ENCODE results near the gene LGR4. TPM values are rescaled to one million over a fixed set of nuclear protein-coding genes. Genes with fewer than 3 reads are reported as not detected.

Gene LGR4
- total and polyA plus RNA-seq, 2 experiments from 2014 or later = 14.9 to 59.2 TPM

GRCh38 chr11:27390318-27391295 lies 82.0 kb downstream of the LGR4 start:
- Histone ChIP-seq H3F3A (ENCODE audit: insufficient read depth) (peaks cover 52% of the 10 kb centered on the region), H3K27ac (peak overlapping the region; percentile 53), H3K4me1 (ENCODE audit: insufficient read depth) (peaks cover 81% of the 10 kb centered on the region), H3K9me3 (ENCODE audit: low read depth) (no peaks in the 10 kb centered on the region), H3K36me3 (ENCODE audit: low read depth) (no peaks in the 10 kb centered on the region; the same call in 1 of the 2 replicates), H4K20me1 (ENCODE audit: insufficient read depth) (no peaks in the 10 kb centered on the region), H2AFZ (no peak overlapping the region), H3K79me2 (ENCODE audit: insufficient read depth) (peaks cover 37% of the 10 kb centered on the region), H3K27me3 (replicated peaks; ENCODE audit: insufficient read depth) (no peaks in the 10 kb centered on the region), H3K4me3 (peak overlapping the region; percentile 21; the same call in 1 of the 2 replicates), H3K4me2 (ENCODE audit: unreplicated experiment) (peak overlapping the region; percentile 40), H3K9ac (no peak overlapping the region), H3K9me2 (ENCODE audit: insufficient read depth) (no peaks in the 10 kb centered on the region)
- DNase-seq = peak; percentile 82
- in situ Hi-C loops (cut with MboI) = no loop called here
- 57 to 58% methylated on average over 6 of the region's 6 CpGs for WGBS, 2 experiments (ENCODE audit: low coverage in 1 of 2, low lambda C conversion rate in 2 of 2, missing lambda C conversion rate in 2 of 2)
- TF ChIP-seq EZH2phosphoT487 (IDR thresholded peaks at IDR 0.05; ENCODE audit: insufficient read depth, low read depth) = no peak
- no peak for TF ChIP-seq EZH2 (IDR thresholded peaks at IDR 0.05; ENCODE audit: insufficient read depth, poor library complexity, severe bottlenecking)

DNA sequence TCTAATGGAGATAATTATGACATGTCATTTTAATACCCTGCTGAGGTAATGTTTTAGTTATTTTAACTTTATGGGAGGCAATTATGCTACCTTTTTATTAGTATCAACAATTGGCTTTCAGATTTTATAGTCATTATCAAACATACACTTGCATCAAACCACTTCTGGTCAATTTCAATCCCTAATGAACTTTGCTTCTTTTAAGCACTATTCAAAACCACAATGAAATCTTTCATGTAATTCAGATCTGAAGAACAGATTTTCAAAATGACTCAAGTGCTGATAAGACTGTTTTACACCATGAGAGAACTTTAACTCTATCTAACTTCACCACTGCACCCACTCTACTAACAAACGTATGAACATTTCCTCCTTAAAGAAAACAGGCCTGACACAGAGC lies 83.7 kb downstream of the LGR4 start:
- in situ Hi-C loops (cut with MboI) = no loop called here
- peaks cover 27% of the 10 kb centered on the region for H3K79me2 ChIP-seq (ENCODE audit: insufficient read depth)
- H3K4me1 ChIP-seq (ENCODE audit: insufficient read depth) = peaks cover 87% of the 10 kb centered on the region
- peaks cover 61% of the 10 kb centered on the region for H3F3A ChIP-seq (ENCODE audit: insufficient read depth)
- WGBS, 2 experiments (ENCODE audit: low coverage in 1 of 2, low lambda C conversion rate in 2 of 2, missing lambda C conversion rate in 2 of 2) = 79 to 86% methylated on average over 1 of the region's 1 CpG
- no peak overlapping the region for H3K9ac ChIP-seq
- no peaks in the 10 kb centered on the region; the same call in 1 of the 2 replicates for H3K36me3 ChIP-seq (ENCODE audit: low read depth)
- H3K9me2 ChIP-seq (ENCODE audit: insufficient read depth) = no peaks in the 10 kb centered on the region
- H3K4me3 ChIP-seq = no peak overlapping the region
- no peak for TF ChIP-seq EZH2phosphoT487 (IDR thresholded peaks at IDR 0.05; ENCODE audit: insufficient read depth, low read depth)
- no peak for TF ChIP-seq EZH2 (IDR thresholded peaks at IDR 0.05; ENCODE audit: insufficient read depth, poor library complexity, severe bottlenecking)
- no peaks in the 10 kb centered on the region for H3K27me3 ChIP-seq (replicated peaks; ENCODE audit: insufficient read depth)
- DNase-seq = no peak
- no peaks in the 10 kb centered on the region for H4K20me1 ChIP-seq (ENCODE audit: insufficient read depth)
- H3K4me2 ChIP-seq (ENCODE audit: unreplicated experiment) = no peak overlapping the region
- no peak overlapping the region for H2AFZ ChIP-seq
- H3K27ac ChIP-seq = no peak overlapping the region
- no peaks in the 10 kb centered on the region for H3K9me3 ChIP-seq (ENCODE audit: low read depth)

DNA sequence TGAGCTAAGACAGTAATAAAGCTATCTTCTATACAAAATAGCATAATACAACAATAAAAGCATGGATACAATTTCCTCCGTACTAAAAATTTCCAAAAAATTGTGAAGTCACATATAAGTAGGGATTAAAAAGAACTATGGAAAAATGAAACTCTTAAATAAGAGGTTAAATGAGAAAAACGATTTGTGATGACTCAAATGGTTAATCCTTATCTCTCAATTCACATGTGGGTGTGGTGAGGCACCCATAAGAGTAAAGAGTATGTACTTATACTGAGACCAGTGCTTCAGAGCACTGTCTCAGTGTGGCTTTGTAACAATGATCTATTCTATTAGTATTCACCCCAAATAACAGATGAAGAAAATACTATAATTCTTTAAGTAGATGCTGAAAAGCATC lies 84.6 kb downstream of the LGR4 start:
- in situ Hi-C loops (cut with MboI) = no loop called here
- Histone ChIP-seq H3K4me2 (ENCODE audit: unreplicated experiment) (no peak overlapping the region), H2AFZ (no peak overlapping the region)

GRCh38 chr11:27387362-27387761 lies 85.2 kb downstream of the LGR4 start:
- Histone ChIP-seq H3K9me3 (ENCODE audit: low read depth) (no peaks in the 10 kb centered on the region), H3K9ac (no peak overlapping the region), H3K4me3 (no peak overlapping the region), H3K4me1 (ENCODE audit: insufficient read depth) (peaks cover 81% of the 10 kb centered on the region), H3F3A (ENCODE audit: insufficient read depth) (peaks cover 52% of the 10 kb centered on the region), H3K9me2 (ENCODE audit: insufficient read depth) (no peaks in the 10 kb centered on the region), H3K36me3 (ENCODE audit: low read depth) (peaks cover under 1% of the 10 kb centered on the region; the same call in 1 of the 2 replicates), H4K20me1 (ENCODE audit: insufficient read depth) (no peaks in the 10 kb centered on the region), H3K4me2 (ENCODE audit: unreplicated experiment) (no peak overlapping the region), H2AFZ (no peak overlapping the region), H3K27me3 (replicated peaks; ENCODE audit: insufficient read depth) (no peaks in the 10 kb centered on the region), H3K79me2 (ENCODE audit: insufficient read depth) (peaks cover 28% of the 10 kb centered on the region), H3K27ac (no peak overlapping the region)
- peak; percentile 45 for DNase-seq
- TF ChIP-seq EZH2phosphoT487 (IDR thresholded peaks at IDR 0.05; ENCODE audit: insufficient read depth, low read depth) = no peak
- 34 to 38% methylated on average over 2 of the region's 2 CpGs for WGBS, 2 experiments (ENCODE audit: low coverage in 1 of 2, low lambda C conversion rate in 2 of 2, missing lambda C conversion rate in 2 of 2)
- in situ Hi-C loops (cut with MboI) = no loop called here

More for the DNA sequence above, 84.6 kb downstream of the LGR4 start:
- Histone ChIP-seq H3K27ac (no peak overlapping the region), H3K4me3 (no peak overlapping the region), H4K20me1 (ENCODE audit: insufficient read depth) (no peaks in the 10 kb centered on the region), H3K36me3 (ENCODE audit: low read depth) (no peaks in the 10 kb centered on the region; the same call in 1 of the 2 replicates), H3K9ac (no peak overlapping the region), H3K79me2 (ENCODE audit: insufficient read depth) (peaks cover 28% of the 10 kb centered on the region), H3K9me2 (ENCODE audit: insufficient read depth) (no peaks in the 10 kb centered on the region), H3K4me1 (ENCODE audit: insufficient read depth) (peaks cover 87% of the 10 kb centered on the region), H3K27me3 (replicated peaks; ENCODE audit: insufficient read depth) (no peaks in the 10 kb centered on the region), H3F3A (ENCODE audit: insufficient read depth) (peaks cover 59% of the 10 kb centered on the region), H3K9me3 (ENCODE audit: low read depth) (no peaks in the 10 kb centered on the region)
- 48 to 52% methylated on average over 2 of the region's 2 CpGs for WGBS, 2 experiments (ENCODE audit: low coverage in 1 of 2, low lambda C conversion rate in 2 of 2, missing lambda C conversion rate in 2 of 2)
- TF ChIP-seq EZH2phosphoT487 (IDR thresholded peaks at IDR 0.05; ENCODE audit: insufficient read depth, low read depth) = no peak
- TF ChIP-seq EZH2 (IDR thresholded peaks at IDR 0.05; ENCODE audit: insufficient read depth, poor library complexity, severe bottlenecking) = no peak
- peak; percentile 20 for DNase-seq
